Umbilical cord (tissue), 2 donors: ENCODE measurements around the gene ZNF133. TPM values are rescaled to one million over a fixed set of nuclear protein-coding genes. Genes with fewer than 3 reads are reported as not detected.
"Not testable (repeated sequence)": the region's sequence is repeated elsewhere in the genome, so short reads cannot be mapped to it uniquely, and the experiment has no call there.

Experiments
- DNase-seq: peaks from one replicate; pipeline ENCODE4 v3.0.0-alpha.2; 2015; ENCODE audit warnings: low spot score
- total RNA-seq: library from RNA; depleted of rRNA; stranded (reverse); fragments of >200 nt; gene quantifications from one replicate; pipeline ENCODE4 v1.2.3, GENCODE V29; 2014; ENCODE audit warnings: low replicate concordance; ENCODE audit not compliant: insufficient read depth

Gene ZNF133
- total RNA-seq, 1 donor from 2014 or later, result 12.3 TPM

DNA sequence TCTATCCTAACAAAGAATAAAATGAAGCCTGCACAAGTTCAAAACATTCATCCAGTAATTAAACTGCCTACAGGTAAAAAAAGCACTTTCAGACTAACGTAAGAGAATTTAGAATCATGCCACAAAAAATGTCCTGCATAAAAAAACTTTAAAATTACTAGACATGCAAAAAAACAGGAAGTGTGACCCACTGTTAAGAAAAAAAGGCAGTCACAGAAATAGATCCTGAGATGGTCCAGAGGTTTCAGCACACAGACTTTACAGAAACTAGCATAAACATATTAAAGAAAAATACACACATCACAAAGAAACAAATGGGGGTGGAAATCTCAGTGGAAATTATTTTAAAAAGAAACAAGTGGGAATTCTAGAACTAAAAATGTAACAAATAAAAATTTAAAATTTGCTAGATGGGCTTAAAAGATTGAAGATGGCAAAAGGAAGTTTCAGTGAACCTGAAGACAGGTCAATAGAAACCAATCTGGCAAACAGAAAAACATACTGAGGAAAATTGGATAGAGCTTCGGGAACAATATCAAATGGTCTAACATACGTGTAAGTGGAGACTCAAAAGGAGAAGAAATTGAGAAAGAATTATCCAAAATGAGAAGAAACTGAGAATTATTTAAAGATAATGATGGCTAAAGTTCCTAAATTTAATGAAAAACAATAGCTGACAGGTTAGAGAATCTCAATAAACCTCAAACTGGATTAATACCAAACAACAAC, 3.4 kb upstream of the ZNF133 start:
- no peak for DNase-seq

- no peak for DNase-seq
Observed at GRCh38 chr20:18287546-18287914, 797 bp upstream of the ZNF133 start.

DNA sequence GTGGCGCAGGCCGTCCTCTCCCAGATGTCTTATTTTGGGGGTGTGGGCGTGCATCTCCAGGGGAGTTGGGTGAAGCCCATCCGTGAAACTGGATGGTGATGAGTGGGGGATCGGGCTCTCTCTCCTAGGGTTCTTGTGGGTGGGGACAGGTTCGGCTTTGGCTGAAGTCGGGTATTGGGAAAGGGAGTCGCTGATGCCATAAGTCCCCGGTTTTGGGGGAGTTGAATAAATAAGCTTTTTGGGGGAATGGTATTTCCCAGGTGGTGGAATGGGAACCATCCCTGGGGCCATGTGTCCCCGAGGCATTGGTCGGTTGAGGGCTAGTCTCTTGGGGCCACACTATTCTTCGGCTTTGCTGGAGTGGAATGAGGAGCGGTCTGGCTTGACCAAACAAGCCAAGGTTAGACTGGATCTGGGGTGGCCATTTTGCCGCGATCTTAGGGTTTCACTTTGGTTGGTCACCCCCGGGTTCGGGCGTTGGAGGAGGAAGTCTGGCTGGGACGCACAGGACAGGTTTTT, 481 bp downstream of the ZNF133 start:
- no peak for DNase-seq

GRCh38 chr20:18289306-18289705, 979 bp downstream of the ZNF133 start:
- no peak for DNase-seq

- no peak for DNase-seq
Observed at GRCh38 chr20:18299364-18299763, 11.0 kb downstream of the ZNF133 start.

DNA sequence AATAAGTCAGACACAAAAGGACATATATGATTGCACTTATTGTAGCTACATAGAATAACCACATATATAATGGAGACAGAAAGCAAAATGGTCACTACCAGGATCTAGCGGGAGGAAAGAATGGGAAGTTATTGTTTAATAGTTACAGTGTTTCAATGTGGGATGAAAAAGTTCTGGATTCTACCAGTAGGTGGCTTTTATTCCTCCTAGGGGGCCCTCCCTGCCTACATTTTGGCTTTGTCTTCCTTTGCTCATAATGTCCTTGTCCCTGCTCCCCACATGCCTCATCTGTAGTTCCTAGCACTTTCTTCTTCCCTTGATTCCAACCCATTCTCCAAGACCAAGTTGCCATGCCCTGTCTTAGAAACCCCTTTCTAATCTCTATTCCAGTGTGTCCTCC, 16.3 kb downstream of the ZNF133 start:
- no peak for DNase-seq

GRCh38 chr20:18307301-18307700, 19.0 kb downstream of the ZNF133 start:
- DNase-seq, result no peak

GRCh38 chr20:18310051-18310450, 21.7 kb downstream of the ZNF133 start:
- DNase-seq, result no peak

GRCh38 chr20:18310592-18310991, 22.3 kb downstream of the ZNF133 start:
- DNase-seq, result no peak

GRCh38 chr20:18312723-18313122, 24.4 kb downstream of the ZNF133 start:
- no peak for DNase-seq

- DNase-seq, result no peak
Observed at GRCh38 chr20:18313411-18313810, 25.1 kb downstream of the ZNF133 start.

- DNase-seq, result no peak
Observed at GRCh38 chr20:18314786-18315406, 26.6 kb downstream of the ZNF133 start.

- no peak for DNase-seq
Observed at GRCh38 chr20:18316166-18316565, 27.8 kb downstream of the ZNF133 start.

DNA sequence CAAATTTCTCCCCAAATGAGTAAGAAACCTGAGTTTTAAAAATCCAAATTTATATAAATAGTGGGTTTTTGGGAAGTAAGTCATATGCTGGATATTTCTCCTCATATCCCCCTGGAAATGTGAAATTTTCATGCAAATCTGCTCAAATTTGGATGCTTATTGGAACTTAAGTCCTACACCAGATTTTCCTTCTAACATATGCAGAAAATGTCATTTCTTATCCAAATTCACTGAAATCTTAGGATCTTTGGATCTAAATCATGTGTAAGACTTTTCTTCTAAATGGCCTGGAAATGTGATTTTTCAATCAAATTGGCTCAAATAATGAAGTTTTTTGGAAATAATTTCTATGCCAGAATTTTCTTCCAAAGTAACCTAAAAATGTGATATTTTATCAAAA, 33.0 kb downstream of the ZNF133 start:
- DNase-seq, result no peak

- DNase-seq, result no peak
Observed at GRCh38 chr20:18321976-18322950, 33.9 kb downstream of the ZNF133 start.

DNA sequence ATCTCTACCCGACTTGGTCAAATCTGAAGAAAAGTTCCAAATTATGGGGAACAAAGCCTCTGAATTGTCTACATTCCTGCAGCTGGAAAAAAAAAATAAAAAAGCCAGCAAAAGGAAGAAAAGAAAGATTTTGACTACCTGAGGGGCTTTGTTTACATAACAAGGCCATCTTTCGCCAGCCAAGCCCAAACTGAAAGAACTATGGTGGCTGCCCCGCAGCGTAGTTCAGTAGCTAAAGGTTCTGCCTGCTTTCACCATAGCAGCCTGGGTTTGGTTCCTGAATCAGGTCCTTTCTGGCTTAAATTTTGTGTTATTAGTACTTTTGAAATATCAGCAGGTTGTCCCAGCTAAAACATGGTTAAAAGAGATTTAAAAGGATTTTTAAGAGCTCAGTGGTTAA, 35.4 kb downstream of the ZNF133 start:
- no peak for DNase-seq

DNA sequence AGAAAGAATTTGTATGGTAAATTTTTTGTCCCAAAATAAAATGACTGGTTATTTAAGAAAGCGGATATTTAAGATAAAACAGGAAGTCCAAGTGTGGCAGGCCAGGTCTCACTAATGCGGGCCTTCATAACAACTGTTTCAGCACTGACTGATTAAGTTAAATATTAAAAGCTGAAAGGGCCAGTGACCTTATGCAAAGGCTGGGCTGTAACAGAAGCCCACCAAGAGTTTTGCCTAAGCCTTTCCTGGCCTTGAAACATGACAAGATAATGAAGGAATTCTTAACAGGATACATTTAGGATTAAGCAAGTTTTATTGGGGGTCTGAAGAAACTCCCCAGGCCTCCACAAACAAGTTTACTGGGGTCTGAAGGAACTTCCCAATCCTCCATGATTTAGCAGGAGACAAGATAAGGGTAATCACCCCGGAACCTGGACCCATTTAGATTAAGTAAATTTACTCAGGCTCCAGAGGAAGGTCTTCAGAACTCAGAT, 36.3 kb downstream of the ZNF133 start:
- no peak for DNase-seq

- no peak for DNase-seq
Observed at GRCh38 chr20:18326990-18327389, 38.7 kb downstream of the ZNF133 start.

DNA sequence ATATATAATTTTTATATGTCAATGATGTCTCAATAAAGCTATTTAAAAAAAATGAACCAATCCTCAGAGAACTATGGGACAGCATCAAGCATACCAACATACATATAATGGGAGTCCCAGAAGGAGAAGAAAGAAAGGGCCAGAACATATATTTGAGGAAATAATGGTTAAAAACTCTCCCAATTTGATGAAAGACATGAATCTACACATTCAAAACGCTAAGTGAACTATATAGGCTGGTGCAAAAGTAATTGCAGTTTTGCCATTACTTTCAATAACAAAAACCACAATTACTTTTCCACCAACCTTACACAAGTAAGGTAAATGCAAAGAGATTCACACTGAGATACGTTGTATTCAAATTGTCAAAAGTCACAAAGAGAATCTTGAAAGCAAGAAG, 43.4 kb downstream of the ZNF133 start:
- DNase-seq, result no peak

DNA sequence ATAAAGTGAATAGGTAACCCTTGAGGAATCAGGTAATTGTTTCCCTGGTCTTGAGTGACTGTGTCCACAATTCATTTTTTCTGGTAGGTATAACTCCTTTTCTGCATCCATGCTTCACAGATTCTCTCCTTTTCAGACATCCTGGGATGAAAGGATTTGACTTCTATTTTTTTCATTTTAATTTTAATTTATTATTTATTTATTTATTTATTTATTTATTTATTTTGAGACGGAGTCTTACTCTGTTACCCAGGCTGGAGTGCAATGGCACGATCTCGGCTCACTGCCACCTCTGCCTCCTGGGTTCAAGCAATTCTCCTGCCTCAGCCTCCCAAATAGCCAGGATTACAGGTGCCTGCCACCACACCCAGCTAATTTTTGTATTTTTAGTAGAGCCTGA, 61.4 kb downstream of the ZNF133 start:
- not testable (repeated sequence) for DNase-seq

DNA sequence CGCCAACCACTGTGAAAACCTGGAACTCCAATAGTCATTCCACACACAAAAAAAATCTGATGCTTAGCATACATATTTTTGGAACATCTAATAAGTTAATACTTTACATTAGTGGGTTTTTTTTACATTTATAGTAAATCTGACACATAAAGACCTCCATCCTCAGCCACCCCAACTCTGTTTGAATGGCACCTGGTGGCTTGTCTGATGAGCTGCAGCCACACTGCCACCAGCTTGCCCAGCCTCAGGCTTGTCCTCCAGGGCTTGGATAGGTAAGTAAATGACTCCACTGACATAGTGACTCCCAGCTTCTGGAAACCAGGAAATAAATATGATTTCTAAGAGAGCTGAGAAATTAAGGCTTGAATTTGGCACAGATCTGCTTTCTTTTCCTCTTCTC, 71.5 kb downstream of the ZNF133 start:
- DNase-seq, result no peak

GRCh38 chr20:18360635-18361034, 72.3 kb downstream of the ZNF133 start:
- DNase-seq, result no peak
